ENCODE data around the gene ZFHX2. TPM values are rescaled to one million over a fixed set of nuclear protein-coding genes. Genes with fewer than 3 reads are reported as not detected.

ZFHX2 gene
- 0.14 and 0.28 TPM in 2 replicates for total RNA-seq

GRCh38 chr14:23551266-23552028 is at the start of gene ZFHX2:
Gene ZFHX2 (minus strand): TSS chr14:23551765. CDS start chr14:23535325, 16,440 bp downstream.

GRCh38 chr14:23578560-23579310 is 27.2 kb upstream of the ZFHX2 start, which contains the start of gene JPH4:
Gene JPH4 (minus strand): TSS chr14:23578790. CDS start chr14:23577453, 1,337 bp downstream.

DNA sequence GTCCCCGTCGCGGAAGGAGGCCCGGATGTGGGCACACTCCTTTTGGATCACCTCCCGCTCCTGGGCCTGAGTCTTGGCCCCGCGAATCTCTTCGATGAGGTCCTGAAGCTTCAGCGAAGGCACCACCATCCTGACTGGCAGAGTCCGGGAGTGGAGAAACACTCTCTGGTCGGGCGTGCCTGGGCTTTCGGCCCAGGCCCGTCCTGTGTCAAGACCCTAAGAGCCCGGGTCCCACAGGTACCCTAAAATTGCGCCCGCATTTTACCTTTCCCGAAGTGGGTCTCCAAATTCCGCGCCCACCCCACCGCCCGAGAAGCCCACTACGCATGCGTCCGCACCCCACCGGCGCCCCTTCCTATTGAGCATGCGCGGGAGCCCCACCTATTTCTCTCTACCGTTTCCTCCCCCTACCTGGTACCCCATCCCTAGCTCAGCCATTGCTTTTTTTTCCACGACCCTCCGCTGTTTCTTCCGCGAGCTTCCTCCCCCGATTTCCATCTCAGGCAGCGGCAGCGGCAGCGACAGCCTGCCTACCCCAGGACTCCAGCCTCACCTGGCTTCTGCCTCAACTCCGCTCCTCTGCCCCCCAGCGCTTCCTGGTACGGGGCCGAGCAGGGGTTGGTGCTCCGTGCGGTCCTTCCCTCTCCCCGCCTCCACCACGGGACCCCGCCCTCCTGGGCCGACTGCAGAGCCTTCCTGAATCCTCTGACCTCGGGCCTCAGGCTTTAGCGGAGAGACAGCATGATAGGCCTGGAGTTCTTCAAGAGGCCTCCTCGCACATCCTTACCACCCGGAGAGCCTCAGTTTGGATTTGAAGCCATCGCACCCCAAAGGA is 15.8 kb upstream of the ZFHX2 start, which contains the start of gene AP1G2:
AP1G2 (minus strand) TSS at position 606 of the 835 bp plus-strand sequence; CDS start at position 129, 477 bp downstream.

GRCh38 chr14:23555882-23556699 is 4.5 kb upstream of the ZFHX2 start, which contains the start of gene THTPA:
Gene THTPA (plus strand): TSS chr14:23556271. CDS start chr14:23556758, 487 bp downstream.

Other genes starting within 250 kb of the ZFHX2 start
- gene PPP1R3E, start 248.9 kb downstream of the ZFHX2 start, total RNA-seq, result 1.8 and 2.6 TPM in 2 replicates
- gene BCL2L2, start 244.9 kb downstream of the ZFHX2 start, total RNA-seq, result 12.8 and 13.2 TPM in 2 replicates
- gene PABPN1, start 230.3 kb downstream of the ZFHX2 start, total RNA-seq, result 102 and 114 TPM in 2 replicates
- 19.5 and 25.0 TPM in 2 replicates for gene SLC22A17, start 198.9 kb downstream of the ZFHX2 start, total RNA-seq
- 1.5 and 3.1 TPM in 2 replicates for gene EFS, start 186.6 kb downstream of the ZFHX2 start, total RNA-seq
- gene IL25, start 179.0 kb downstream of the ZFHX2 start, total RNA-seq, result not detected in 2 replicates
- 0.14 and 0.18 TPM in 2 replicates for gene CMTM5, start 174.7 kb downstream of the ZFHX2 start, total RNA-seq
- not detected in 2 replicates for gene MYH6, start 143.5 kb downstream of the ZFHX2 start, total RNA-seq
- not detected in 2 replicates for gene MYH7, start 116.1 kb downstream of the ZFHX2 start, total RNA-seq
- 45.9 and 50.8 TPM in 2 replicates for gene NGDN, start 82.1 kb downstream of the ZFHX2 start, total RNA-seq
- gene THTPA, start 4.5 kb upstream of the ZFHX2 start, total RNA-seq, result 12.5 and 26.9 TPM in 2 replicates
- 5.4 and 6.7 TPM in 2 replicates for gene AP1G2, start 16.0 kb upstream of the ZFHX2 start, total RNA-seq
- not detected in 2 replicates for gene JPH4, start 27.0 kb upstream of the ZFHX2 start, total RNA-seq
- 0.14 and 0.28 TPM in 2 replicates for gene DHRS2, start 84.6 kb upstream of the ZFHX2 start, total RNA-seq

Data from smooth muscle cell of bladder (primary cell).